ENCODE measurements around the gene TCHP. TPM values are rescaled to one million over a fixed set of nuclear protein-coding genes. Genes with fewer than 3 reads are reported as not detected.
"Not testable (repeated sequence)": the region's sequence is repeated elsewhere in the genome, so short reads cannot be mapped to it uniquely, and the experiment has no call there.

The TCHP gene
- total RNA-seq, 2 experiments from 2014 or later: 25.6 to 27.0 TPM

- ChIA-PET CTCF (no interaction called here), POLR2A (no interaction called here)
Observed at GRCh38 chr12:109897029-109897428, 3.0 kb upstream of the TCHP start.

DNA sequence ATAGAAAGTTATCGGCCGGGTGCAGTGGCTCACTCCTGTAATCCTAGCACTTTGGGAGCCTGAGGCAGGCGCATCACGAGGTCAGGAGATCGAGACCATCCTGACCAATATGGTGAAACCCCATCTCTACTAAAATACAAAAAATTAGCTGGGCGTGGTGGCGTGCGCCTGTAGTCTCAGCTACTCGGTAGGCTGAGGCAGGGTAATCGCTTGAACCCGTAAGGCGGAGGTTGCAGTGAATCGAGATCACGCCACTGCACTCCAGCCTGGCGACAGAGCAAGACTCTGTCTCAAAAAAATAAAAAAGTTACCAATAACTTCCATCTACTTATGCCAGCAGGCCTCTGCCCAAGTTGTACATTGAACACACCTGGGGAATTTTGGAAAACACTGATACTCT, 729 bp upstream of the TCHP start:
- CTCF ChIA-PET: interaction anchor here (1.1 kb wide), 1 partner anchor 200 kb away, joined by 3 read pairs; no protein-coding TSS in a partner anchor
- POLR2A ChIA-PET: not testable (repeated sequence)

DNA sequence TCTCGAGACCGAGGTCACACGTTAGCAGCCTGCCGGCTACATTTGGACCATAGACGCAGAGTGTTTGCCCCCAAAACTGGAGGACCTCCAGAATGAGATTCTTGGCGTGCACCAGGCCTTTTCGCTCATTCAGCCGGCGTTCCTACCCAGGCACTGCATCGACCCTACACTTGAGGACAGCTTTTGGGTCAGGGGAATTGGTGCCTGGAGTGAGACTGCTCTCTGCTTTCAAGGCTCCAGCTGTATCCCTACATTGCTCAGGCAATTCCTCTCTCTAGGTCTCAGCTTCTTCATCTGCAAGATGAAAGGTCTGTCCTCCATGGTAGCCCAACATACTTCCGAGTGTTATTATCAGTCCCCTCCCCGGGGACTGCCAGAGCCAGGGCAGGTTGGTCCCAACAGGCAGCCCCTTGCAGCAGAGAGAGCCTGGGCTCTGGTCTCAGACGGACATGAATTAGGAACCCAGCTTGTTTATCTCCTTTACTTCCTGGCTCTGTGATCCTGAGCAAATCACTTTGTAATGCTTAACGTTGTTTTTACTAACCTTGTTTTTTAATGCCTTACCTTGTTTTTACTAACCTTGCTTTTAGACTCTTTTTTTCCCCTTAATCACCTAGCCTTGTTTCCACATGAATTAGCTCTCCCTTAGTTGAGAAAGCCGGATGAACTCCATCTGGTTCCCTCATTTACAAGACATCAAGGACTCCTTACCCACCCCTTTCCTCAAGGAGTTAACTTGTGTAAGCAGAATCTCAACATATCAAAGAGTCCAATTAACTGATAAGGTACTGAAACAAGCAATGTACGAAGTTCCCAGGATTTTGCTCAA, 892 bp downstream of the TCHP start:
- CTCF ChIA-PET: interaction anchor here (1.1 to 1.9 kb wide), 3 partner anchors 9 to 56 kb away, joined by 3 to 6 read pairs (median 4); no protein-coding TSS in a partner anchor
- POLR2A ChIA-PET: interaction anchor here (0.9 to 1.4 kb wide), 2 partner anchors 12 to 380 kb away, joined by 4 to 8 read pairs; no protein-coding TSS in a partner anchor

DNA sequence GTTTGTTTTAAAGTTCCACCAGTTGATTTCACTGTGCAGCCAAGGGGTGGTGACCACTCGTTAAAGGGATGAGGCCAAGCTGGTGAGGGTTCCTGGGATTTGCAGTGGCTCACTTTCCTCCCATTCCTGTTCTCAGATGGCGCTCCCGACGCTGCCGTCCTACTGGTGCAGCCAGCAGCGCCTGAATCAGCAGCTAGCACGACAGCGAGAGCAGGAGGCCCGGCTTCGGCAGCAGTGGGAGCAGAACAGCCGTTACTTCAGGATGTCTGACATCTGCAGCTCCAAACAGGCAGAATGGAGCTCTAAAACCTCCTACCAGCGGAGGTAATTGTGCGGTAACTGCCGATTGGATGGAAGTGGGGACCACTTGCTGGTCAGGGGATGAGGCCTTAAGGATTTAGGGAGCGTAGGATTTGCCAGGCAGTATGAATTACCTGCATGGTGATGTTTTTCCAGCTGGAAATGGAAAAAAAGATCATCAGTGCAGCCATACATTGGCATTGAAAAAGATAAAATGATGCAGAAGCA, 2.9 kb downstream of the TCHP start:
- CTCF ChIA-PET: no interaction called here

DNA sequence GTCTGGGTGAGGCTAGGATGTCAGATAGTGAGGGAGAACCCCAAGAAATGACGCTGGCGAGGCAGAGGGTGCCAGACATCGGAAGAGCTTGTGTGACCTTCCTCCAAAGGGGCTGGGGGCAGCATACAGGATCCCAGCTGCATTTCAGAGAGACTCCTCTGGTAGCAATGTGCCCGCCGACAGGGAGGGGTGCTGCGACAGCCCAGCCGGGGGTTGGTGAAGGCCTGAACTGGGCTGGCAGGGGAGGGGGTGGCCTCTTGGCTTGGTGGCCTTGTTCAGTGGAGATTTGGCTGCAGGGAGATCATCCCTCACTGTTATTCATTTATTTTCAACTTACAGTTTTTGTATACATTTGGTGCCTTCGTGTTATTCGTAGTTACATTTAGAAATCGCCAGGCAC, 5.2 kb downstream of the TCHP start:
- CTCF ChIA-PET: interaction anchor here (1.4 kb wide), 1 partner anchor 11 kb away, joined by 4 read pairs; no protein-coding TSS in a partner anchor
- POLR2A ChIA-PET: no interaction called here

More for the DNA sequence above, 2.9 kb downstream of the TCHP start:
- POLR2A ChIA-PET: no interaction called here

GRCh38 chr12:109910254-109910968, 10.3 kb downstream of the TCHP start:
- ChIA-PET CTCF (interaction anchor here (1.1 to 1.5 kb wide), 2 partner anchors 9 to 10 kb away, joined by 4 to 6 read pairs; partner anchors contain the start of gene TCHP), POLR2A (no interaction called here)

- ChIA-PET CTCF (interaction anchor here (0.6 to 1.5 kb wide), 3 partner anchors 10 to 250 kb away, joined by 3 to 6 read pairs (median 4); partner anchors contain the start of gene TCHP), POLR2A (no interaction called here)
Observed at GRCh38 chr12:109910969-109911348, 10.9 kb downstream of the TCHP start.

DNA sequence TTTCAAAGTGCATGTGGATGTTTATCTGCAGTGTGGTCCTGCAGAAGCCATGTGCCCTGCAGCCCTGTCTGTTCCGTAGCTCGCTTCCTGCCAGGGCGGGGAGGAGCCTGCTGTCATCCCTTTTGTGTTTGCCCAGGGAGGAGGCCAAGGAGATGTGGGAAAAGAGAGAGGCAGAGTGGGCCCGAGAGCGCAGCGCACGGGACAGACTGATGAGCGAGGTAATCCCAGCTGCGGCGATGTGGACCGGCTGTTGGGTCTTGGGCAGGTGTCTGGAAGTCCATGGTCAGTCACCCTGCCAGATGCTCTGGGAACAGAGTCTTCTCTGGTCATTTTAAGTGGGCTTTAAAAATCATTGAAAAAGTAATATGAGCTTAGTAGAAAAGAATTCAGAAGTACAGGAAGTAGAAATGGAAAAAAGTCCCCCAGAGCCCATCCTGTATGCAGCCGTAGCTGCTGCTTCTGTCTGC, 12.8 kb downstream of the TCHP start:
- POLR2A ChIA-PET: no interaction called here

DNA sequence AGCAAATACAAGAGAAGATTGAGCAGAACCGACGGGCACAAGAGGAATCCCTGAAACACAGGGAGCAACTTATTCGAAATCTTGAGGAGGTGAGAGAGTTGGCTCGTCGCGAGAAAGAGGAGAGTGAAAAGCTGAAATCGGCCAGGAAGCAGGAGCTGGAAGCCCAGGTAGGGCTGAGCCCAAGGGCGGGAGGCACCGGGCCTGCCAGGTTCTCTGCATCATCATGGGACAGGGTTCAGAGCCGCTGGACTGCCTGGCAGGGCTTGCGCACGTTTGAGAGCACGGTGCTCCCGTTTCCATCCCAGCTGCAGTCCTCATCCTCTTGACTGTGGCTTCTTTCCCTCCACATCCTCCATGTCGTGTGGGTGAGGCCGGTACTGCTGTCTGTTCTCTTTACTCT, 14.4 kb downstream of the TCHP start:
- POLR2A ChIA-PET: no interaction called here
- CTCF ChIA-PET: no interaction called here

More for the DNA sequence above, 12.8 kb downstream of the TCHP start:
- CTCF ChIA-PET: no interaction called here

DNA sequence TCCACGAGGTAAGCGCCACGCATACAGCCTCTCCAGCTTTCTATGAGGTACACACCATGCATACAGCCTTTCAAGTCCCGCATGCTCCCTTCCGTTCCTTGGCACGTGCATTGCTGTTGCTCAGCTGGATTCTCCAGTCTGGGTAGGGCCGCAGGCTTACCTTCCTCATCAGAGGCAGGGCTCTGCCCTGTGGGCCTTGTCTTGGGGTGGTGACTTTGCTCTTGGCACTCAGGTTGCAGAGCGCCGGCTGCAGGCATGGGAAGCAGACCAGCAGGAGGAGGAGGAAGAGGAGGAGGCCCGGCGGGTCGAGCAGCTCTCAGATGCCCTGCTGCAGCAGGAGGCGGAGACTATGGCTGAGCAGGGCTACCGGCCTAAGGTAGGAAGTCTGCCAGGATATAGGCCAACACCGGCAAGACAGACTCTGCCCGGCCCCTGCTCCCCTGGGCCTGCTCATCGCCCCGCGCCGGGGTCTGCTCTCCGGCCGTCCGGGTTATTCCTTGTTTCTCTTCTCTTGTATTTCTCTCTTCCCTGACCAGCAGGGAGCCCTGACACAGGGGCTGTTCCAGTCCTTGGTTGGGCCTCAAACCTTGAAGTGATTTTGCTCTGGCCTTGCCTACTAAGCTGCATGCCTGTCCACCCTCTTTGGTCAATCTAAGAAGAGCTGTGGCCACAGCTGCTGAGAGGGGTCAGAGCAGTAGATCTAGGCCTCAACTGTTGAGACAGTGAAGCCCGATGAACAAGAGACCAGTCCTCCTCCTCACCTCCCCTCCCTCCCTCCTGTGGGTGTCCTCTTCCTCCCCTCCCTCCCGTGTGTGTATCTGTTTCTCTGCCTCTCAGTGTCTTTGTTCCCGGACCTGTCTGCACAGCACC, 15.3 kb downstream of the TCHP start:
- POLR2A ChIA-PET: no interaction called here
- CTCF ChIA-PET: interaction anchor here (1.7 kb wide), 1 partner anchor 11 kb away, joined by 4 read pairs; no protein-coding TSS in a partner anchor

DNA sequence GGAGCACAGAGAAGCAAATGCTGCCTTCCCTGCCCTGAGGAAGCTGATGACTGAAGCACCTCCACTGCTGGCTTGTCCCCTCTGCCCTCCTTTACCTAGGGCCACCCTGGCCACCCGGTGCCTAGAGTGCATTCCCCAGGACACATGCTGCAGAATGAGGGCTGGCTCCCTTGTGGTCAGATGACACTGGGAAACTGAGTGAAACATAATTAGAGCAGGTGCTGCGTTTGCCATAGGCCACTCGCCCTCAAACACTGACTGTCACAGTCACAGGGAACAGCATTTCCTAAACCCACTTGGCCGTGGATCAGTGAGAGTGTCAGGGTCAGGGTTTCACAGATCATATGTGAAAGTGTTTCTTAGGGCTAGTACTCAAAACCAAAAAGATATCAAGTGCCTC, 16.0 kb downstream of the TCHP start:
- CTCF ChIA-PET: interaction anchor here (1.7 kb wide), 1 partner anchor 11 kb away, joined by 4 read pairs; no protein-coding TSS in a partner anchor
- POLR2A ChIA-PET: no interaction called here

DNA sequence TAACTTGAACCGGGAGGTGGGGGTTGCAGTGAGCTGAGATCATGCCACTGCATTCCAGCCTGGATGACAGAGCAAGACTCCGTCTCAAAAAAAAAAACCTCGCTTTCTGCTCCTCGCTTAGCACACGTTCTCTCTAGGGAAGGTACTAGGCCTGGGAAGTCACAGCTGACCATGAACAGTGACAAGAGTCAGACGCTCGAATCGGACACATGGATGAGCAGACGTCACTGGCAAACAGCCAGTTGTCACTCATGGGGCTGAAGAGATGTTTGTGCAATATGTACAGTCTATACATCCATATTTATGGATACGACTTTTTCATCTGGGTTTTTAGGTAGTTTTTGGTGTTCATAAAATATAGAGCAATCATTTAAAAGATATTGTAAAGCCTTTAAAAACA, 19.4 kb downstream of the TCHP start:
- CTCF ChIA-PET: no interaction called here

DNA sequence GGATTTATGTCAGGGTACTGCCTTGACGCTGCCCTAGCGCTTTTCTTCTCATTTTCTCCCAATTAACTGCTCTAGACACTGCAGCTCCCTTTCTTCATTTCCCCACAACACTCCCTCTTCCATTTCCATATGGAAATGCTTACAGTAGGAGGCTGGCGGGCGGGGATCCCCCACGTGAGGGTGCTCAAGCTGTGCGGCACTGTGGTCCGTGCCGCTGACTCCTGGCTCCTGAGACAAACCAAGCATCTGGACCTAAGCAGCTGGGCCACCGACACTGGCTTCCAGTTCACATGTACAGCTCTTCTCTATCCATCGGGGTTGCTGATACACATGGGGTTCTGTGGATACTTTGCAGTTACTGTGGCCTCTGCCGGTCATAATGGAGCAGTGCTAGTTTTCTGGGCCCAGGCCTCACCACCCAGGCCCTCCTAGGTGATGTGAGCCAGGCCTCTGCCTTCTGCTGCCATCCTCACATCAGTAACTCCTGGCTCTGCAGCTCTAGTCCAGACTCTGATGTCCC, 20.2 kb downstream of the TCHP start:
- CTCF ChIA-PET: no interaction called here
- POLR2A ChIA-PET: no interaction called here

More for the DNA sequence above, 19.4 kb downstream of the TCHP start:
- POLR2A ChIA-PET: no interaction called here

- ChIA-PET POLR2A (no interaction called here), CTCF (no interaction called here)
Observed at GRCh38 chr12:109921982-109922381, 21.9 kb downstream of the TCHP start.

DNA sequence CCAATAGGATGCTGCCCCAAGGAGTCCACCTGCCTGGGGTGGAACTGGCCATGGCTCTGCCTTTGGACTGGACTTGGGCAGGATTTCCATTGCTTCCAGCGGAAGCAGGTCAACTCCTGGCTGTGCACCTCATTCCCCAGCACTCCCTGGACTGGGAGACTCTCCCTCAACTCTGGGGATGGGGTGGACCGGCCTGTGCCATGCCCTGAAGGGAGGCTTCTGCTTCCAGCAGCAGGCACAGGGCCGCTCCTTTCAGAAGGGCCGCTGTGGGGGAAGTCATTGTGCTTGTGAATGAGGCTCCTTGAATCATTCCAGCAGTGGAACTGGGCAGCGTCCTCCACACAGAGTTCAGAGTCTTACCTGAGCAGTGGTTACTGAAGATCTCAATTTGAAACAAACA, 23.0 kb downstream of the TCHP start:
- CTCF ChIA-PET: no interaction called here
- POLR2A ChIA-PET: no interaction called here

DNA sequence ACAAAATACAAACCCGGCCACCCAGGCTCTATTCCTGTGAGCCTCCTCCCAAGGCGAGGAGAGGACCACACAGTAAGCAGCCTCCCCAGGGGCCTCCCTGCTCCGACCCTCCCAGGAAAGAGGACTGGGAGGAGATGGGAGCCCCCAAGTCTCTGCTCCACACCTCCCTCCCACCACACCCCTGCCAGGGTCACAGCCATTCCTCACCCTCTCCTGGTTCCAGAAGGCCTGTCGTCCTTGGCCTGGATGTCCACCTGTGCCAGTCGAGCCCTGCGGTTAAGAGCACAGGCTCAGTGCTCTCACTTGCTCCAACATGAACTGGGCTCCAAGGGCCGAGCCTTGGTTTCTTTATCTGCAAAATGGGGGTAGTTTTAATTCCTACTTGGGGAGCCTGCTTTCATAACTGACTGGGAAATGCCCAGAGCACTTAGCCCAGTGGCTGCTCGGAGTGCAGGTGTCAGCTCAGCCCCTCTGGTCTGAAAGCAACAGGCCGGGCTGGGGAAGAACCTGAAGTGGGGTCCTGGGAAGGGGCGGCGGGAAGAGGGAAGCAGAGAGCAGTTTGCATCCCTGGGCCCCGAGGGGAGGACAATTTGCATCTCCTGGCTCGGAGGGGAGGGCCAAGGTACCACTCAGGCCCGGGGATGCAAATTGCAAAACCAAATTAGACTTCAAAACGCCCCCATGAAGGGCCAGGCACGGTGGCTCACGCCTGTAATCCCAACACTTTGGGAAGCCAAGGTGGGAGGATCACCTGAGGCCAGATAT, 23.6 kb downstream of the TCHP start:
- CTCF ChIA-PET: no interaction called here
- POLR2A ChIA-PET: no interaction called here

GRCh38 chr12:109925185-109925840, 25.2 kb downstream of the TCHP start:
- ChIA-PET CTCF (no interaction called here), POLR2A (no interaction called here)

DNA sequence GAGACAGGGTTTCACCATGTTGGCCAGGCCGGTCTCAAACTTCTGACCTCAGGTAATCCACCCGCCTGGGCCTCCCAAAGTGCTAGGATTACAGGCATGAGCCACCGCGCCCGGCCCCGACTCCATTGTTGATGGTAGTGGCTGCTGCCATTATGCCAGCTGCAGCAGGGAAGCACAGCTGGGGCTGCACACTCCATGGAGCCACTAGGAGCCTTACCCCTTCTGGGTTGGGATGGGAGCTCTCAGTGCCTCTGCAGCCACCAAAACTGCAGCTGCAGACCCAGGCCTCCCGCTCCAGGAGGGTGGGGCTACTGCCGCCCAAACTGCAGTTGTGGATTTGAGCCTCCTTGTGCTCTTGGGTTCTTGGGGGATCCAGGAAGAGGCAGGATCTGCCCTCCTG, 25.9 kb downstream of the TCHP start:
- ChIA-PET POLR2A (no interaction called here), CTCF (interaction anchor here (1.2 kb wide), 1 partner anchor 81 kb away, joined by 3 read pairs; no protein-coding TSS in a partner anchor)
